WTC11 (cell line): Measurements from ENCODE around the gene PDSS2. TPM values are rescaled to one million over a fixed set of nuclear protein-coding genes. Genes with fewer than 3 reads are reported as not detected.

ENCODE experiments used
- ATAC-seq: fragments of 200-7000 bp; cut with Tn5 transposase; 2 replicates; pipeline ENCODE4 v1.10.0; 2021; ENCODE audit warnings: mild to moderate bottlenecking, moderate library complexity
- CTCF ChIA-PET: fragments of 300-600 bp; sonication (Branson Sonifier 250); formaldehyde crosslinking; loops from one replicate; lab custom pipeline; 2021; ENCODE audit warnings: antibody characterized with exemption; lab: Charles Lee
- POLR2A ChIA-PET: fragments of 350-600 bp; sonication (Branson Sonifier 250); formaldehyde crosslinking; loops from one replicate; lab custom pipeline; 2021; ENCODE audit warnings: antibody characterized with exemption; lab: Charles Lee
- DNase-seq: peaks from one replicate; pipeline ENCODE4 v3.0.0; 2021; ENCODE audit warnings: low spot score
- H3K27ac Mint-ChIP-seq: 2 replicates; pipeline ENCODE4 v1.8.0; 2021; ENCODE audit warnings: mixed read lengths
- H3K27me3 Mint-ChIP-seq: 2 replicates; pipeline ENCODE4 v1.8.0; 2021; ENCODE audit warnings: low read depth, mild to moderate bottlenecking, moderate library complexity, mixed read lengths
- H3K36me3 Mint-ChIP-seq: 2 replicates; pipeline ENCODE4 v1.8.0; 2021; ENCODE audit warnings: mixed read lengths
- H3K4me1 Mint-ChIP-seq: 2 replicates; pipeline ENCODE4 v1.8.0; 2022; ENCODE audit warnings: mixed read lengths
- H3K4me3 Mint-ChIP-seq: 2 replicates; pipeline ENCODE4 v1.8.0; 2021; ENCODE audit warnings: mild to moderate bottlenecking, moderate library complexity, mixed read lengths
- H3K9me3 Mint-ChIP-seq: 2 replicates; pipeline ENCODE4 v1.8.0; 2021; ENCODE audit warnings: mixed read lengths
- ARID4B ChIP-seq: sonication (generic); formaldehyde crosslinking; IDR thresholded peaks from 2 replicates; pipeline ENCODE4 v1.8.0; 2023; ENCODE audit warnings: missing genetic modification reagents, mild to moderate bottlenecking, borderline replicate concordance
- ATF1 ChIP-seq: sonication (generic); formaldehyde crosslinking; IDR thresholded peaks from 2 replicates; pipeline ENCODE4 v1.8.1; 2023; ENCODE audit warnings: mild to moderate bottlenecking, moderate library complexity, missing genetic modification reagents
- ATF2 ChIP-seq: sonication (generic); formaldehyde crosslinking; IDR thresholded peaks from 2 replicates; pipeline ENCODE4 v1.8.1; 2022; ENCODE audit warnings: low read depth, missing genetic modification reagents, borderline replicate concordance
- ATF3 ChIP-seq: sonication (generic); formaldehyde crosslinking; conservative IDR thresholded peaks from 2 replicates; pipeline ENCODE4 v1.8.1; 2022; ENCODE audit warnings: mild to moderate bottlenecking, missing genetic modification reagents
- CTCF ChIP-seq: fragments of 200-600 bp; IDR thresholded peaks from 2 replicates; pipeline ENCODE4 v1.8.0; 2022; ENCODE audit warnings: antibody characterized with exemption
- ETV6 ChIP-seq: sonication (generic); formaldehyde crosslinking; IDR thresholded peaks from 2 replicates; pipeline ENCODE4 v1.8.1; 2022; ENCODE audit warnings: mild to moderate bottlenecking, missing genetic modification reagents
- FOXK1 ChIP-seq: sonication (generic); formaldehyde crosslinking; IDR thresholded peaks from 2 replicates; pipeline ENCODE4 v1.8.0; 2022; ENCODE audit warnings: mild to moderate bottlenecking, moderate library complexity, missing genetic modification reagents
- FOXP1 ChIP-seq: sonication (generic); formaldehyde crosslinking; IDR thresholded peaks from 2 replicates; pipeline ENCODE4 v1.8.0; 2022; ENCODE audit warnings: missing genetic modification reagents, mild to moderate bottlenecking, moderate library complexity, borderline replicate concordance
- JUN ChIP-seq: sonication (generic); formaldehyde crosslinking; IDR thresholded peaks from 2 replicates; pipeline ENCODE4 v1.8.0; 2023; ENCODE audit warnings: mild to moderate bottlenecking, missing genetic modification reagents
- NFATC4 ChIP-seq: fragments of 250-450 bp; sonication (Bioruptor Pico); IDR thresholded peaks from 2 replicates; pipeline ENCODE4 v1.9.0; 2021; ENCODE audit warnings: mild to moderate bottlenecking
- PRDM15 ChIP-seq: sonication (generic); formaldehyde crosslinking; IDR thresholded peaks from 2 replicates; pipeline ENCODE4 v1.8.0; 2022; ENCODE audit warnings: missing genetic modification reagents
- SMAD3 ChIP-seq: sonication (generic); formaldehyde crosslinking; IDR thresholded peaks from 2 replicates; pipeline ENCODE4 v1.8.0; 2022; ENCODE audit warnings: missing genetic modification reagents, mild to moderate bottlenecking, borderline replicate concordance
- STAT6 ChIP-seq: sonication (generic); formaldehyde crosslinking; conservative IDR thresholded peaks from 2 replicates; pipeline ENCODE4 v1.8.1; 2023; ENCODE audit warnings: mild to moderate bottlenecking, low read depth, missing genetic modification reagents, moderate library complexity
- ZNF396 ChIP-seq: fragments of 250-450 bp; sonication (Bioruptor Pico); IDR thresholded peaks from 2 replicates; pipeline ENCODE4 v1.8.0; 2021; ENCODE audit warnings: mild to moderate bottlenecking, moderate library complexity, borderline replicate concordance
- ZNF532 ChIP-seq: fragments of 250-450 bp; sonication (Bioruptor Pico); IDR thresholded peaks from 2 replicates; pipeline ENCODE4 v1.9.0; 2021; ENCODE audit warnings: mild to moderate bottlenecking, borderline replicate concordance
- ZNF671 ChIP-seq: fragments of 250-450 bp; sonication (Bioruptor Pico); IDR thresholded peaks from 2 replicates; pipeline ENCODE4 v1.8.0; 2021; ENCODE audit warnings: mild to moderate bottlenecking
- total RNA-seq: library from RNA; stranded (reverse); gene quantifications from 3 replicates; pipeline ENCODE4 v1.2.3, GENCODE V29; 2021

PDSS2 gene
- total RNA-seq, 1 experiment from 2014 or later = 18.3 TPM

DNA sequence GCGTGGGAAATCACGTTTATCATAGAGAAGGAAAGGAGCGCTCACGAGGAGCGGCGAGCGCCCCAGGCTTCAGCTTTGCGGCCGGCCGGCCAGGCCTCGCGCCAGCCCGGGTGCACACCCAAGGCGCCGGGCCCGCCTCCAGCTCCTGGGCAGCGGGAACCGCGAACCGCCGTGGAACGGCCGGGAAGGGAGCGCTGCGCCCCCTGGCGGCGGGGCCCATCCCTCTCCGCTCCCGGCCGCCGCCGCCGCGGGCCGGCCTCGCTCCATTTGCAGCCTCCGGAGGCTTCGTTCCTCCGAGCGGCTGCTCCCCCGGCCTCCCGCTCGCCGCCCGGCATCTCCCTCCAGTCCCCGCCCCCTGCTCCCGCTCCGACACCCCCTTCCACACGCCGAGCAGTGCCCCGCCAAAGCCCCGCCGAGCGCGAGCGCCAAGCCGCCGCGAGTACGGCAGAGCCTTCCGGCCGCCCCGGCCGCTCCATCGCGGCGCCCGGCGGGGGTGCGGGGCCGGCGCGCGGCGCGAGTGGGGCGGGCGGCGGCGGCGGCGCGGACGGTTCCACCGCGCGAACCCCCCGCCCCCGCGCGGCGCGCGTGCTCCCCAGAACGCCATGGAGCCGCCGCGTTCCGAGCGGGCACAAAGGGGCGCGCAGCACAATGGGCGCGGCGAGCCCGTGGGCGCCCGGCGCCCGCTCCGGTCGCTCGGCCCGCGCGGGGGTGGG, 345.0 kb downstream of the PDSS2 start (continued):
- TF ChIP-seq ZNF532 (no peak), NFATC4 (CRISPR knock-in tag) (no peak), PRDM15 (CRISPR knock-in tag) (no peak)

DNA sequence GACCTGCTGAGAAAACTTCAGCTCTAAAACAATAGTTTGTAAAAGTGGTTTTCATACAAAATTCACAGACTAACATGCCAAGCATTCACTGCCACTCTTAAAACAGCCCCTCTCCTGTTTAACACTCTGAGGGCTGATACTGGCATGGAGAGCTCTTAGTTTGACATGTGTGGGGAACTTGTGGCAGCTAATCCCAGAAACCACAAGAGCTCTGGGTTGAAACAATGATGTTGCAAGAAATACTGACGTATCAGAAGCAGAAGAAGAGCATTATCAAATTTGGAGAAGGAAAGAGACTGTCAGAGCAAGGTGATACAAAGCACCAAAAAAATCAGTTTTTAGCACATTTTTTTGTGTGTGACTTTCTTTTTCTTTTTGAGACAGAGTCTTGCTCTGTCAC, 349.2 kb downstream of the PDSS2 start:
- Mint-ChIP-seq H3K9me3 (no peaks in the 10 kb centered on the region), H3K36me3 (peaks cover 8% of the 10 kb centered on the region; the same call in 1 of the 2 replicates)
- POLR2A ChIA-PET = no interaction called here

More for the DNA sequence above, 349.2 kb downstream of the PDSS2 start:
- no peak for ATAC-seq
- CTCF ChIA-PET = interaction anchor here (0.9 kb wide), 1 partner anchor 23 kb away, joined by 3 read pairs; no protein-coding TSS in a partner anchor
- Mint-ChIP-seq H3K27me3 (no peaks in the 10 kb centered on the region), H3K4me3 (no peak overlapping the region), H3K27ac (peak overlapping the region; percentile 96), H3K4me1 (peaks cover 51% of the 10 kb centered on the region)
- TF ChIP-seq ATF3 (CRISPR knock-in tag) = no peak
- no peak for TF ChIP-seq FOXP1 (CRISPR knock-in tag)
- no peak for TF ChIP-seq ETV6 (CRISPR knock-in tag)
- TF ChIP-seq JUN (CRISPR knock-in tag) = no peak
- no peak for TF ChIP-seq ATF2 (CRISPR knock-in tag)
- TF ChIP-seq STAT6 (CRISPR knock-in tag) = no peak
- TF ChIP-seq ZNF671 (CRISPR knock-in tag) = no peak
- TF ChIP-seq CTCF = no peak
- no peak for TF ChIP-seq SMAD3
- no peak for TF ChIP-seq ARID4B (CRISPR knock-in tag)
- no peak for TF ChIP-seq ATF1
- no peak for TF ChIP-seq ZNF396 (CRISPR knock-in tag)
- TF ChIP-seq NFATC4 (CRISPR knock-in tag) = no peak
- TF ChIP-seq FOXK1 = no peak
- no peak for DNase-seq
